H9 (cell line): ENCODE data around the gene PLCH2. TPM values are rescaled to one million over a fixed set of nuclear protein-coding genes. Genes with fewer than 3 reads are reported as not detected.

Experiments used
- DNase-seq: peaks from one replicate; pipeline ENCODE4 v3.0.0-alpha.2; 2017
- H2AFZ ChIP-seq: one replicate; pipeline ENCODE4 v1.6.1; 2013; ENCODE audit warnings: mild to moderate bottlenecking, low read length, control low read depth, moderate library complexity
- H2AK5ac ChIP-seq: 2 replicates; pipeline ENCODE4 v1.6.1; 2013; ENCODE audit warnings: low read length, control low read depth, mixed read lengths; ENCODE audit not compliant: insufficient read length
- H2BK120ac ChIP-seq: one replicate; pipeline ENCODE4 v1.6.1; 2013; ENCODE audit warnings: low read depth, mild to moderate bottlenecking, low read length, control low read depth, inconsistent platforms; ENCODE audit not compliant: poor library complexity, severe bottlenecking
- H2BK12ac ChIP-seq: 2 replicates; pipeline ENCODE4 v1.6.1; 2013; ENCODE audit warnings: low read length, control low read depth, mixed read lengths, low read depth; ENCODE audit not compliant: insufficient read length
- H2BK15ac ChIP-seq: 2 replicates; pipeline ENCODE4 v1.6.1; 2013; ENCODE audit warnings: low read depth, low read length, control low read depth
- H2BK20ac ChIP-seq: one replicate; pipeline ENCODE4 v1.6.1; 2013; ENCODE audit warnings: low read depth, mild to moderate bottlenecking, low read length, control low read depth, inconsistent platforms; ENCODE audit not compliant: poor library complexity, severe bottlenecking
- H2BK5ac ChIP-seq: 2 replicates; pipeline ENCODE4 v1.6.1; 2013; ENCODE audit warnings: low read length, control low read depth, mixed read lengths; ENCODE audit not compliant: insufficient read length
- H3K14ac ChIP-seq: 2 replicates; pipeline ENCODE4 v1.6.1; 2013; ENCODE audit warnings: low read length, control low read depth; ENCODE audit not compliant: insufficient read depth
- H3K18ac ChIP-seq: 2 replicates; pipeline ENCODE4 v1.6.1; 2013; ENCODE audit warnings: low read depth, mild to moderate bottlenecking, mixed read lengths, low read length, control low read depth; ENCODE audit not compliant: insufficient read length
- H3K23ac ChIP-seq: 2 replicates; pipeline ENCODE4 v1.6.1; 2013; ENCODE audit warnings: low read length, control low read depth, mixed read lengths, low read depth; ENCODE audit not compliant: insufficient read length
- H3K23me2 ChIP-seq: 2 replicates; pipeline ENCODE4 v1.6.1; 2013; ENCODE audit warnings: low read depth, mild to moderate bottlenecking, mixed read lengths, low read length, control low read depth; ENCODE audit not compliant: insufficient read length, poor library complexity, severe bottlenecking
- H3K27ac ChIP-seq: 2 replicates; pipeline ENCODE4 v1.5.1; 2013; ENCODE audit warnings: low read length, control low read depth, mixed read lengths, low read depth; ENCODE audit not compliant: insufficient read length
- H3K27me3 ChIP-seq: 2 replicates; pipeline ENCODE4 v1.6.1; 2013; ENCODE audit warnings: low read length, control low read depth, inconsistent platforms; ENCODE audit not compliant: insufficient read depth
- H3K4ac ChIP-seq: 2 replicates; pipeline ENCODE4 v1.6.1; 2013; ENCODE audit warnings: low read depth, mild to moderate bottlenecking, control low read depth, inconsistent platforms, low read length, moderate library complexity
- H3K4me1 ChIP-seq: 2 replicates; pipeline ENCODE4 v1.6.1; 2013; ENCODE audit warnings: low read length, control low read depth, inconsistent platforms; ENCODE audit not compliant: insufficient read depth
- H3K4me2 ChIP-seq: 2 replicates; pipeline ENCODE4 v1.6.1; 2013; ENCODE audit warnings: low read length, control low read depth, mixed read lengths; ENCODE audit not compliant: insufficient read length, insufficient read depth
- H3K56ac ChIP-seq: 2 replicates; pipeline ENCODE4 v1.6.1; 2013; ENCODE audit warnings: low read depth, mild to moderate bottlenecking, mixed read lengths, low read length, control low read depth; ENCODE audit not compliant: insufficient read length
- H3K79me1 ChIP-seq: 2 replicates; pipeline ENCODE4 v1.6.1; 2013; ENCODE audit warnings: low read depth, mild to moderate bottlenecking, moderate library complexity, low read length, control low read depth, inconsistent platforms; ENCODE audit not compliant: insufficient read depth, poor library complexity, severe bottlenecking
- H3K79me2 ChIP-seq: 2 replicates; pipeline ENCODE4 v1.6.1; 2013; ENCODE audit warnings: low read length, control low read depth, inconsistent platforms; ENCODE audit not compliant: insufficient read depth
- H3K9ac ChIP-seq: 2 replicates; pipeline ENCODE4 v1.6.1; 2013; ENCODE audit warnings: low read length, control low read depth, mixed read lengths; ENCODE audit not compliant: insufficient read length; ENCODE audit errors: extremely low read depth
- H3K9me3 ChIP-seq: one replicate; pipeline ENCODE4 v1.6.1; 2013; ENCODE audit warnings: low read depth, low read length, inconsistent platforms; ENCODE audit not compliant: control insufficient read depth
- H3T11ph ChIP-seq: one replicate; pipeline ENCODE4 v1.6.1; 2013; ENCODE audit warnings: mild to moderate bottlenecking, low read length, control low read depth, inconsistent platforms
- H4K20me1 ChIP-seq: one replicate; pipeline ENCODE4 v1.6.1; 2013; ENCODE audit not compliant: control insufficient read depth, insufficient read length, insufficient read depth
- H4K5ac ChIP-seq: 2 replicates; pipeline ENCODE4 v1.6.1; 2013; ENCODE audit warnings: low read depth, mild to moderate bottlenecking, mixed read lengths, low read length, control low read depth; ENCODE audit not compliant: insufficient read length
- H4K8ac ChIP-seq: replicated peaks from 2 replicates; pipeline ENCODE4 v1.6.1; 2013; ENCODE audit warnings: low read length, control low read depth, mixed read lengths, low read depth; ENCODE audit not compliant: insufficient read length
- H4K91ac ChIP-seq: 2 replicates; pipeline ENCODE4 v1.6.1; 2013; ENCODE audit warnings: low read depth, mild to moderate bottlenecking, moderate library complexity, mixed read lengths, low read length, control low read depth; ENCODE audit not compliant: insufficient read length
- H3K27ac Mint-ChIP-seq, 3 experiments: 2 replicates in 2 of 3; 3 replicates in 1 of 3; pipeline ENCODE4 v1.8.0; 2020 to 2021; ENCODE audit warnings: mixed read lengths in 3 of 3, mild to moderate bottlenecking in 1 of 3, moderate library complexity in 1 of 3
- H3K27me3 Mint-ChIP-seq: 2 replicates; pipeline ENCODE4 v1.8.0; 2021; ENCODE audit warnings: low read depth, mild to moderate bottlenecking, moderate library complexity, mixed read lengths
- H3K36me3 Mint-ChIP-seq, 3 experiments: 2 replicates in 2 of 3; 3 replicates in 1 of 3; pipeline ENCODE4 v1.8.0; 2020 to 2021; ENCODE audit warnings: low read depth in 3 of 3, mixed read lengths in 3 of 3; ENCODE audit not compliant: insufficient read depth in 1 of 3
- H3K4me1 Mint-ChIP-seq, 2 experiments: 2 replicates each; pipeline ENCODE4 v1.8.0; 2020; ENCODE audit warnings: mixed read lengths in 2 of 2
- H3K4me3 Mint-ChIP-seq, 2 experiments: 2 replicates in 1 of 2; 3 replicates in 1 of 2; pipeline ENCODE4 v1.8.0; 2020 to 2021; ENCODE audit warnings: mild to moderate bottlenecking in 2 of 2, mixed read lengths in 2 of 2, moderate library complexity in 1 of 2
- H3K9me3 Mint-ChIP-seq, 2 experiments: 2 replicates in 1 of 2; 3 replicates in 1 of 2; pipeline ENCODE4 v1.8.0; 2020; ENCODE audit warnings: mild to moderate bottlenecking in 2 of 2, mixed read lengths in 2 of 2, moderate library complexity in 1 of 2
- WGBS: extraction: QIAGEN DNeasy Blood & Tissue Kit; methylation state at CpG from one replicate; pipeline ENCODE4 v1.1.7; 2013; ENCODE audit warnings: missing lambda C conversion rate, low lambda C conversion rate, mixed read lengths; ENCODE audit not compliant: insufficient read length; ENCODE audit errors: extremely low coverage; 5-methylcytosine and 5-hydroxymethylcytosine counted together
- total RNA-seq: library from RNA; stranded (reverse); gene quantifications from 2 replicates; pipeline ENCODE4 v1.2.1, GENCODE V29; 2021
- TF ChIP-seq, protein P1 (sequence below): fragments of 200-600 bp; sonication (generic); conservative IDR thresholded peaks from 3 replicates; pipeline ENCODE4 v1.8.0; 2021; ENCODE audit warnings: antibody characterized with exemption, mild to moderate bottlenecking

Gene PLCH2
- total RNA-seq, 1 experiment from 2014 or later: 0.09 TPM

DNA sequence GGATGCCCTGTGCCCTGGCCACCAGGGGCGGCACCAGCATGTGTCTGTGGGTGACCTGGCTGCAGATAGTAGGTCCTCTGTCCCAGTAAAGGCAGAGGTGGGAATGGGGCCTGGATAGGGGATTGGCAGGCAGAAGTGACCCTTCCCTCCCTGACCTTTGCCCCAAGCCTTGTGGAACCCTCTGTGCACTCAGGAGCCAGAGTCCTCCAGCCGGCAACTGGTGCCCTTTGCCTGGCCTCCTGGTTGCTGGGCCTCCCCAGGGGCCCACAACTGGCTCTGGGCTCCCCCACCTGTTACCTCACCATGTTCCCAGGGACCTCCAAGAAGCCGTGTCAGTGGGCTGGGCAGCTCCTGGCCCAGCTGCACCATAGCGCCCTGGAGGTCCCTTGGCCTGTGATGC lies 10.0 kb downstream of the PLCH2 start:
- H3K4ac ChIP-seq: no peak overlapping the region
- no peak overlapping the region for H3K14ac ChIP-seq
- no peak overlapping the region for H2AK5ac ChIP-seq
- no peak overlapping the region for H4K5ac ChIP-seq
- H3K18ac ChIP-seq: no peak overlapping the region
- no peak overlapping the region for H3T11ph ChIP-seq
- H3K4me1 ChIP-seq: no peaks in the 10 kb centered on the region
- TF ChIP-seq, protein P1, sequence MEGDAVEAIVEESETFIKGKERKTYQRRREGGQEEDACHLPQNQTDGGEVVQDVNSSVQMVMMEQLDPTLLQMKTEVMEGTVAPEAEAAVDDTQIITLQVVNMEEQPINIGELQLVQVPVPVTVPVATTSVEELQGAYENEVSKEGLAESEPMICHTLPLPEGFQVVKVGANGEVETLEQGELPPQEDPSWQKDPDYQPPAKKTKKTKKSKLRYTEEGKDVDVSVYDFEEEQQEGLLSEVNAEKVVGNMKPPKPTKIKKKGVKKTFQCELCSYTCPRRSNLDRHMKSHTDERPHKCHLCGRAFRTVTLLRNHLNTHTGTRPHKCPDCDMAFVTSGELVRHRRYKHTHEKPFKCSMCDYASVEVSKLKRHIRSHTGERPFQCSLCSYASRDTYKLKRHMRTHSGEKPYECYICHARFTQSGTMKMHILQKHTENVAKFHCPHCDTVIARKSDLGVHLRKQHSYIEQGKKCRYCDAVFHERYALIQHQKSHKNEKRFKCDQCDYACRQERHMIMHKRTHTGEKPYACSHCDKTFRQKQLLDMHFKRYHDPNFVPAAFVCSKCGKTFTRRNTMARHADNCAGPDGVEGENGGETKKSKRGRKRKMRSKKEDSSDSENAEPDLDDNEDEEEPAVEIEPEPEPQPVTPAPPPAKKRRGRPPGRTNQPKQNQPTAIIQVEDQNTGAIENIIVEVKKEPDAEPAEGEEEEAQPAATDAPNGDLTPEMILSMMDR: no peak
- WGBS: no CpG with 5 or more reads among the region's 4 CpGs
- no peaks in the 10 kb centered on the region for H4K20me1 ChIP-seq
- H2BK120ac ChIP-seq: no peak overlapping the region
- no peak overlapping the region for H4K91ac ChIP-seq
- no peaks in the 10 kb centered on the region for H3K23me2 ChIP-seq
- peaks cover 14 to 16% of the 10 kb centered on the region in 2 experiments for H3K9me3 Mint-ChIP-seq
- no peaks in the 10 kb centered on the region for H3K27me3 ChIP-seq
- no peak overlapping the region for H3K27ac Mint-ChIP-seq
- no peak overlapping the region for H2BK15ac ChIP-seq
- no peaks in the 10 kb centered on the region for H3K79me1 ChIP-seq
- no peak overlapping the region for H4K8ac ChIP-seq
- H3K4me3 Mint-ChIP-seq: no peak overlapping the region
- H2BK12ac ChIP-seq: no peak overlapping the region
- no peak for DNase-seq
- H3K36me3 Mint-ChIP-seq: 0 out of 7 replicates have a peak, but pooled peaks cover 0 to 8% (median 0%) of the 10 kb centered on the region in 3 experiments
- H3K4me2 ChIP-seq: no peak overlapping the region
- H2AFZ ChIP-seq: no peak overlapping the region
- peaks cover 32% of the 10 kb centered on the region for H3K27me3 Mint-ChIP-seq
- H3K4me1 Mint-ChIP-seq: no peaks in the 10 kb centered on the region
- H2BK5ac ChIP-seq: no peak overlapping the region
- H3K27ac ChIP-seq: no peak overlapping the region
- H2BK20ac ChIP-seq: no peak overlapping the region
- no peaks in the 10 kb centered on the region for H3K9me3 ChIP-seq
- no peak overlapping the region for H3K23ac ChIP-seq
- H3K9ac ChIP-seq: no peak overlapping the region
- H3K56ac ChIP-seq: no peak overlapping the region
- H3K79me2 ChIP-seq: no peaks in the 10 kb centered on the region
